ENCODE measurements around the gene ZNF823.

GRCh38 chr19:11781295-11782057 lies 42.7 kb upstream of the ZNF823 start:
- no peak for TF ChIP-seq CTCF (IDR thresholded peaks at IDR 0.05)
- no peak for TF ChIP-seq POLR2AphosphoS5 (IDR thresholded peaks at IDR 0.05)

All from upper lobe of left lung (tissue), 4 donors.